K562 (cell line): ENCODE data around the gene DGCR6L. TPM values are rescaled to one million over a fixed set of nuclear protein-coding genes. Genes with fewer than 3 reads are reported as not detected.

Experiments
- ARNT ChIP-seq, 2 experiments: fragments of 450-650 bp; IDR thresholded peaks; 2 replicates each; pipeline ENCODE4 v1.6.1; 2016; ENCODE audit warnings: mild to moderate bottlenecking in 1 of 2
- BRCA1 ChIP-seq, 2 experiments: fragments of 450-650 bp in 1 of 2; sonication (generic) in 1 of 2; formaldehyde crosslinking in 1 of 2; IDR thresholded peaks; 2 replicates each; pipeline versions ENCODE4 v1.5.0 to v1.6.1; 2017 to 2020; ENCODE audit warnings: mild to moderate bottlenecking in 1 of 2, missing genetic modification reagents in 1 of 2
- CEBPG ChIP-seq, 3 experiments: fragments of 200-800 bp in 1 of 3; sonication (Bioruptor generic) in 1 of 3; sonication (generic) in 1 of 3; formaldehyde crosslinking in 1 of 3; IDR thresholded peaks in 2 of 3; conservative IDR thresholded peaks in 1 of 3; 2 replicates each; pipeline versions ENCODE4 v1.6.1 to v1.8.0; 2016 to 2022; ENCODE audit warnings: missing compliant biosample characterization in 2 of 3, missing genetic modification characterization in 2 of 3, mild to moderate bottlenecking in 1 of 3, missing genetic modification reagents in 1 of 3
- DLX4 ChIP-seq: fragments of 250-450 bp; sonication (Bioruptor Pico); IDR thresholded peaks from 2 replicates; pipeline ENCODE4 v1.6.1; 2021; ENCODE audit warnings: mild to moderate bottlenecking
- E2F5 ChIP-seq: sonication (generic); formaldehyde crosslinking; IDR thresholded peaks from 2 replicates; pipeline ENCODE4 v1.8.0; 2022; ENCODE audit warnings: mild to moderate bottlenecking, missing genetic modification reagents
- ELF2 ChIP-seq: fragments of 250-450 bp; sonication (Bioruptor Pico); IDR thresholded peaks from 2 replicates; pipeline ENCODE4 v1.5.0; 2021; ENCODE audit warnings: mild to moderate bottlenecking
- IFI16 ChIP-seq: fragments of 250-450 bp; sonication (Bioruptor Pico); IDR thresholded peaks from 2 replicates; pipeline ENCODE4 v2.1.2; 2022; ENCODE audit warnings: mild to moderate bottlenecking, inconsistent platforms
- KAT8 ChIP-seq: fragments of 450-650 bp; IDR thresholded peaks from 2 replicates; pipeline ENCODE4 v1.6.1; 2016; ENCODE audit warnings: low read depth, mild to moderate bottlenecking
- MXD1 ChIP-seq: fragments of 250-450 bp; sonication (Bioruptor Pico); IDR thresholded peaks from 2 replicates; pipeline ENCODE4 v1.8.0; 2021; ENCODE audit warnings: borderline replicate concordance, mild to moderate bottlenecking, moderate library complexity; ENCODE audit not compliant: poor library complexity, severe bottlenecking
- OTX1 ChIP-seq: fragments of 450-650 bp; formaldehyde crosslinking; IDR thresholded peaks from 2 replicates; pipeline ENCODE4 v1.4.0; 2022; ENCODE audit warnings: mild to moderate bottlenecking
- PBX2 ChIP-seq, 2 experiments: IDR thresholded peaks in 1 of 2; conservative IDR thresholded peaks in 1 of 2; 2 replicates each; pipeline ENCODE4 v1.6.1; 2016; ENCODE audit warnings: low read depth in 2 of 2, mild to moderate bottlenecking in 1 of 2, missing compliant biosample characterization in 1 of 2, missing genetic modification characterization in 1 of 2, moderate library complexity in 1 of 2
- RERE ChIP-seq: sonication (generic); formaldehyde crosslinking; IDR thresholded peaks from 2 replicates; pipeline ENCODE4 v1.8.0; 2023; ENCODE audit warnings: missing genetic modification reagents, mild to moderate bottlenecking, borderline replicate concordance
- SP1 ChIP-seq: sonication (generic); formaldehyde crosslinking; IDR thresholded peaks from 2 replicates; pipeline ENCODE4 v1.8.1; 2022; ENCODE audit warnings: mild to moderate bottlenecking, missing genetic modification reagents
- TAF7 ChIP-seq: fragments of 450-650 bp; IDR thresholded peaks from 2 replicates; pipeline ENCODE4 v1.6.1; 2016; ENCODE audit warnings: missing genetic modification characterization, missing compliant biosample characterization
- polyA plus RNA-seq, 8 experiments: library from polyadenylated mRNA; depleted of rRNA in 4 of 8; stranded (reverse) in 5 of 8; unstranded in 3 of 8; fragments of >200 nt; fragmentation: Nextera tagmentation in 2 of 8; fragmentation: Illumina TruSeq in 1 of 8; extraction: Ambion mirVana in 2 of 8; extraction: Trizol in 1 of 8; gene quantifications; 2 replicates each; pipeline versions ENCODE4 v1.2.1 to v1.2.3, GENCODE V29; 2011 to 2014; ENCODE audit warnings: inconsistent platforms in 1 of 8, missing spikeins in 1 of 8
- total RNA-seq, 7 experiments: library from RNA; depleted of rRNA in 6 of 7; stranded (reverse); fragments of >200 nt in 6 of 7; fragmentation: Illumina TruSeq in 2 of 7; extraction: Trizol in 2 of 7; gene quantifications; 2 replicates each; pipeline versions ENCODE4 v1.2.1 to v1.2.3, GENCODE V29; 2011 to 2021; ENCODE audit warnings: low replicate concordance in 1 of 7

Gene DGCR6L
- total and polyA plus RNA-seq, 9 of the 15 experiments (the other 6 are each of a cell fraction or from before 2014, with no cell fraction given), result 3.6 to 151 (median 51.0) TPM

GRCh38 chr22:20271114-20271994 lies 48.5 kb downstream of the DGCR6L start (continued):
- TF ChIP-seq E2F5 (CRISPR knock-in tag) (no peak), SP1 (CRISPR knock-in tag) (no peak), BRCA1 (IDR thresholded peaks at IDR 0.05) (no peak), BRCA1 (CRISPR knock-in tag; IDR thresholded peaks at IDR 0.05) (no peak), CEBPG (CRISPR knock-in tag; IDR thresholded peaks at IDR 0.05) (0 out of 2 replicates have a peak, but pooled peaks have one; percentile 19), CEBPG (tag; conservative IDR thresholded peaks at IDR 0.05 in 1 of 2, IDR thresholded peaks at IDR 0.05 in 1 of 2) (no peak), KAT8 (no peak), PBX2 (CRISPR knock-in tag; IDR thresholded peaks at IDR 0.05; ENCODE audit: low read depth) (peak; percentile 29; the same call in 1 of the 2 replicates), PBX2 (tag; conservative IDR thresholded peaks at IDR 0.05; ENCODE audit: low read depth) (no peak), ELF2 (no peak), OTX1 (CRISPR knock-in tag) (peak; percentile 23; the same call in 1 of the 2 replicates), DLX4 (CRISPR knock-in tag) (no peak), ARNT (IDR thresholded peaks at IDR 0.05) (no peak), IFI16 (CRISPR knock-in tag) (no peak), TAF7 (tag) (no peak), RERE (CRISPR knock-in tag) (peak; percentile 52; the same call in 1 of the 2 replicates), MXD1 (CRISPR knock-in tag) (no peak)
